Parathyroid adenoma (tissue), 2 donors: ENCODE data around the gene DLG2.
"Not testable (repeated sequence)": the region's sequence is repeated elsewhere in the genome, so short reads cannot be mapped to it uniquely, and the experiment has no call there.

ENCODE experiments used
- H2AFZ ChIP-seq: fragments of 300-600 bp; sonication (generic); one replicate; pipeline ENCODE4 v1.7.0; 2017; ENCODE audit warnings: antibody characterized with exemption, mild to moderate bottlenecking
- H3K27ac ChIP-seq: fragments of 300-600 bp; sonication (generic); one replicate; pipeline ENCODE4 v1.7.0; 2017
- H3K27me3 ChIP-seq: fragments of 300-600 bp; sonication (generic); one replicate; pipeline ENCODE4 v1.7.0; 2017; ENCODE audit warnings: low read length; ENCODE audit not compliant: control insufficient read depth, insufficient read depth
- H3K36me3 ChIP-seq: fragments of 300-600 bp; sonication (generic); one replicate; pipeline ENCODE4 v1.7.0; 2017; ENCODE audit warnings: low read length; ENCODE audit not compliant: control insufficient read depth, insufficient read depth
- H3K4me1 ChIP-seq: fragments of 300-600 bp; sonication (generic); one replicate; pipeline ENCODE4 v1.7.0; 2017; ENCODE audit warnings: control low read depth
- H3K4me2 ChIP-seq: fragments of 300-600 bp; sonication (generic); one replicate; pipeline ENCODE4 v1.7.0; 2017; ENCODE audit warnings: low read length
- H3K4me3 ChIP-seq: fragments of 300-600 bp; sonication (generic); one replicate; pipeline ENCODE4 v1.7.0; 2017; ENCODE audit warnings: low read depth, low read length
- H3K79me2 ChIP-seq: fragments of 300-600 bp; sonication (generic); one replicate; pipeline ENCODE4 v1.7.0; 2017; ENCODE audit warnings: control low read depth
- H3K9ac ChIP-seq: fragments of 300-600 bp; sonication (generic); one replicate; pipeline ENCODE4 v1.7.0; 2017; ENCODE audit warnings: mild to moderate bottlenecking
- H3K9me3 ChIP-seq: fragments of 300-600 bp; sonication (generic); one replicate; pipeline ENCODE4 v1.7.0; 2017; ENCODE audit warnings: low read length; ENCODE audit not compliant: control insufficient read depth
- CTCF ChIP-seq: fragments of 300-600 bp; sonication (generic); IDR thresholded peaks from one replicate; pipeline ENCODE4 v1.7.0; 2017; ENCODE audit warnings: antibody characterized with exemption, mild to moderate bottlenecking
- donor health status: primary hyperparathyroidism.

The DLG2 gene

DNA sequence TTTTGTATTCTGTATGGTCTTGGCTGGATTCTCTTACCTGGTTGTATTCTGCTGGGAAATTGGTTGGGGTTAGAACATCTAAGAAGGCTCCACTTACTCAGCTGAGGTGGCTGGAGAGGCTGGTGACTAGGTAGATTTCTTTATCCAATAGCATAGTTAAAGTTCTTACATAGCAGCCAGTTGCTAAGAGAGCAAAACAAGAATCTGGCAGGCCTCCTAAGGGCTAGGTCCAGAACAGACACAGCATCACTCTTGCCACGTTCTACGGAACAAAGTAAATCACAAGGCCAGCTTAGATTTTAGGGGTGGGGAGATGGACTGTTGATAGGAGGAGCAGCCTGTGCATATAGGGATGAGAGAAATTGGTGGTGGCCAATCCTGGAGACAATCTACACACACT lies 2199.6 kb downstream of the DLG2 start:
- Histone ChIP-seq H3K27ac (no peak overlapping the region), H3K9me3 (no peaks in the 10 kb centered on the region), H3K4me1 (no peaks in the 10 kb centered on the region), H2AFZ (no peak overlapping the region), H3K9ac (no peak overlapping the region), H3K27me3 (no peaks in the 10 kb centered on the region), H3K4me3 (no peak overlapping the region), H3K79me2 (no peaks in the 10 kb centered on the region), H3K36me3 (no peaks in the 10 kb centered on the region), H3K4me2 (no peak overlapping the region)
- TF ChIP-seq CTCF = no peak

GRCh38 chr11:83425137-83425466 lies 2202.0 kb downstream of the DLG2 start:
- Histone ChIP-seq H3K27me3 (no peaks in the 10 kb centered on the region), H2AFZ (no peak overlapping the region), H3K4me1 (no peaks in the 10 kb centered on the region), H3K27ac (no peak overlapping the region), H3K79me2 (no peaks in the 10 kb centered on the region), H3K4me2 (no peak overlapping the region), H3K9me3 (no peaks in the 10 kb centered on the region), H3K9ac (no peak overlapping the region), H3K4me3 (no peak overlapping the region), H3K36me3 (no peaks in the 10 kb centered on the region)
- TF ChIP-seq CTCF = no peak

DNA sequence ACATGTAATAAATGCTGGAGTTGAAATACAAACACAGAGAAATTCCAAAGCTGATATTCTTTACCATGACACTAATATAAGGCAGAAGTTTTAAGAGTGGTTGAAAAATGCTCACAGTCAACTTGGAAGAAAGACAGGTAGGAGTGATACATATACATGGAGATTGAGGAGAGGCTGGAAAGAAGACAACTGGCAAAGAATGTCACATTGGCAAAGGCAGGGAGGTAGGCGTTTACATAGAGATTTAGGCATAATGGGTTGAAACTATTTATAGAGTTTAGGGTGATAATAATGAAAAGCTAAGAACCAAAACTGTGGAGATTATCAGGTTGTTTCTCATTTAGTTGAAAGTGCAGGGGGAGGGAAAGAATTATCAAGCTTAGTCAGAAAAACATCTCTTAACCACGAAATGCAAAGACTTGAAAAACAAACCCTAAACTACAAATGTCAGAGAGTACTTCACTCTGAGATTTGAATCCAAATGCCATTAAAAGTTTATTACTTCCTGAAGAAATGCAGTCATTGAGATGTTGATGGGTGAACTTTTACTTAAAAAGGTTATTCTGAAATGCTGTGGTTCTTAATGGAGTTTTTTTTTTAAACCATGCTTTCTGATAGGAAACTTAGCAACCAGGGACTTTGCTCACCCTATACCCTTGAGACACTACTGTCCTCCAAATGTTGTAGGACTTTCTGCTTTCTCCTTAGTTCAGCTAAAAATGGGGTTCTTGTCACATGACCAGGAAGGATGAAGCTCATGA lies 2202.6 kb downstream of the DLG2 start:
- Histone ChIP-seq H3K4me2 (no peak overlapping the region), H3K9me3 (no peaks in the 10 kb centered on the region), H3K27me3 (no peaks in the 10 kb centered on the region), H2AFZ (no peak overlapping the region), H3K27ac (no peak overlapping the region), H3K36me3 (no peaks in the 10 kb centered on the region), H3K79me2 (no peaks in the 10 kb centered on the region), H3K4me3 (no peak overlapping the region), H3K4me1 (no peaks in the 10 kb centered on the region), H3K9ac (no peak overlapping the region)
- no peak for TF ChIP-seq CTCF

GRCh38 chr11:83422641-83423040 lies 2204.5 kb downstream of the DLG2 start:
- H3K36me3 ChIP-seq, H3K79me2 ChIP-seq, H3K9me3 ChIP-seq, H3K27ac ChIP-seq, H3K4me1 ChIP-seq, H2AFZ ChIP-seq, H3K4me2 ChIP-seq, H3K9ac ChIP-seq, H3K27me3 ChIP-seq, H3K4me3 ChIP-seq: not testable (repeated sequence)

GRCh38 chr11:83410605-83411565 lies 2216.3 kb downstream of the DLG2 start:
- Histone ChIP-seq H3K36me3 (no peaks in the 10 kb centered on the region), H2AFZ (no peak overlapping the region), H3K4me1 (no peaks in the 10 kb centered on the region), H3K79me2 (no peaks in the 10 kb centered on the region), H3K4me2 (no peak overlapping the region), H3K9ac (no peak overlapping the region), H3K9me3 (no peaks in the 10 kb centered on the region), H3K4me3 (no peak overlapping the region), H3K27me3 (no peaks in the 10 kb centered on the region), H3K27ac (no peak overlapping the region)
- TF ChIP-seq CTCF = no peak
